Testis (tissue), 2 donors: Measurements from ENCODE around the gene RPTOR.

Experiments
- POLR2A ChIP-seq: fragments of 450-650 bp; IDR thresholded peaks from one replicate; pipeline ENCODE4 v1.6.1; 2017; ENCODE audit warnings: antibody characterized with exemption, mild to moderate bottlenecking, moderate library complexity
- TF ChIP-seq, protein P1 (sequence below), 3 experiments: fragments of 450-650 bp in 2 of 3; fragments of 200-600 bp in 1 of 3; sonication (generic) in 1 of 3; IDR thresholded peaks; one replicate each; pipeline ENCODE4 v1.5.1; 2016 to 2019; ENCODE audit warnings: antibody characterized with exemption in 3 of 3, mild to moderate bottlenecking in 2 of 3, moderate library complexity in 1 of 3

DNA sequence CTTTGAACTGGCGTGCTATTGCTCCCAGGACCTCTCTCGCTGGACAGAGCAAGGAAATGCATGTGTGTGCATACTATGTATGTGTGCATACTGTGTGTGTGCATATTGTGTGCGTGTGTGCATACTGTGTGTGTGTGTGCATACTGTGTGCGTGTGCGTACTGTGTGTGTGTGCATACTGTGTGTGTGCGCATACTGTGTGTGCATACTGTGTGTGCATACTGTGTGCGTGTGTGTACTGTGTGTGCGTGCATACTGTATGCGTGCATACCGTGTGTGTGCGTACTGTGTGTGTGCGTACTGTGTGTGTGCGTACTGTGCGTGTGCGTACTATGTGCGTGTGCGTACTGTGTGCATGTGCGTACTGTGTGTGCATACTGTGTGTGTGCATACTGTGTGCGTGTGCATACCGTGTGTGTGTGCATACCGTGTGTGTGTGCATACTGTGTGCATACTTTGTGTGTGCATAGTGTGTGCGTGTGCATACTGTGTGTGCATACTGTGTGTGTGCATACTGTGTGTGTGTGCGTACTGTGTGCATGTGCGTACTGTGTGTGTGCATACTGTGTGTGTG is 89.4 kb downstream of the RPTOR start:
- TF ChIP-seq, protein P1, sequence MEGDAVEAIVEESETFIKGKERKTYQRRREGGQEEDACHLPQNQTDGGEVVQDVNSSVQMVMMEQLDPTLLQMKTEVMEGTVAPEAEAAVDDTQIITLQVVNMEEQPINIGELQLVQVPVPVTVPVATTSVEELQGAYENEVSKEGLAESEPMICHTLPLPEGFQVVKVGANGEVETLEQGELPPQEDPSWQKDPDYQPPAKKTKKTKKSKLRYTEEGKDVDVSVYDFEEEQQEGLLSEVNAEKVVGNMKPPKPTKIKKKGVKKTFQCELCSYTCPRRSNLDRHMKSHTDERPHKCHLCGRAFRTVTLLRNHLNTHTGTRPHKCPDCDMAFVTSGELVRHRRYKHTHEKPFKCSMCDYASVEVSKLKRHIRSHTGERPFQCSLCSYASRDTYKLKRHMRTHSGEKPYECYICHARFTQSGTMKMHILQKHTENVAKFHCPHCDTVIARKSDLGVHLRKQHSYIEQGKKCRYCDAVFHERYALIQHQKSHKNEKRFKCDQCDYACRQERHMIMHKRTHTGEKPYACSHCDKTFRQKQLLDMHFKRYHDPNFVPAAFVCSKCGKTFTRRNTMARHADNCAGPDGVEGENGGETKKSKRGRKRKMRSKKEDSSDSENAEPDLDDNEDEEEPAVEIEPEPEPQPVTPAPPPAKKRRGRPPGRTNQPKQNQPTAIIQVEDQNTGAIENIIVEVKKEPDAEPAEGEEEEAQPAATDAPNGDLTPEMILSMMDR (IDR thresholded peaks at IDR 0.05) = no peak
- TF ChIP-seq POLR2A = no peak
